NCI-H1930 (cell line): ENCODE measurements around the gene GSTM1.

Source experiments
- DNase-seq, 2 experiments: peaks; one replicate each; lab custom pipeline; 2025; lab: John Stamatoyannopoulos, UW

The GSTM1 gene

GRCh38 chr1:109726728-109727373 lies 39.2 kb downstream of the GSTM1 start:
- DNase-seq = no peak

DNA sequence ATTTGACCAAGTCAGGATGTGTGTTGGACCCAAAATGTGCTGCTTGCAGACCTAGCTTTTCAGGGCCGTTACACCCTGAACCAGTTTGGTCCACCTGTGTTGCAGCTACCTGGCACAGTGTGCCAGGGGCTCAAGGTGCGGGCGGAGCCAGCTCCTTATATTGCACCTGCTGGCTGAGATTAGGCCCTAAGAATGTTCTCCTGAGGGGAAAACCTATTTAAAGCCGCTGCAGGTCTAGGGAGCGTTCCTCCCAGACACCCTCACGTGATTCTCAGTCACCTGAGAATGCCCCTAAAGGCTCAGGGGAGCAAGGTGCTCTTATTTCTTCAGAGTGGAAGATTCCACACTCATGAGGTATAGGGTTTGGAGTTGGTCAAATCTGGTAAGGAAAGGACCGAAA lies 41.3 kb downstream of the GSTM1 start:
- no peak for DNase-seq

GRCh38 chr1:109730666-109731065 lies 43.0 kb downstream of the GSTM1 start:
- no peak for DNase-seq

DNA sequence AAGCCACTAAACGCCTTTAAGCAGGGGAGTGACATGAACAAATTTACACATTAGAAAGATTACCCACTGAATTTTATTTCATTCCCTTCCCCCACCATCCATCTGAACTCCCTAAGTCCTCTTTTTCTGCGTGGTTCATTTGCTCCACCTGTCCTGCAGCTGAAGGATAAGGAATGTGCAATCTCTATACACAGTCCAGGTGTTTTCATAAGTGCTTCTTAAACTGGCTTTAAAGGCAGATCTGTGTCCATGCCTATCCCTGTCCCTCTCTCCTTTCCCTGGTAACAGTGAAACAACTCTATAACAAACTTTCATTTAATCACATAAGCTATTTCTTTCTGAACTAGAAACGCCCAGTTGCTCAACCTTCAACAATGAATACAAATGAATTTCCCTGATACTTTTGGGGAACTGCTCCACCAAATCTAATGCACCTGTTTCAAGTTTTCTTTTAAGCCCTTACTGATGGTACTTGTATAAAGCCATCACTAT lies 44.8 kb downstream of the GSTM1 start:
- no peak for DNase-seq

DNA sequence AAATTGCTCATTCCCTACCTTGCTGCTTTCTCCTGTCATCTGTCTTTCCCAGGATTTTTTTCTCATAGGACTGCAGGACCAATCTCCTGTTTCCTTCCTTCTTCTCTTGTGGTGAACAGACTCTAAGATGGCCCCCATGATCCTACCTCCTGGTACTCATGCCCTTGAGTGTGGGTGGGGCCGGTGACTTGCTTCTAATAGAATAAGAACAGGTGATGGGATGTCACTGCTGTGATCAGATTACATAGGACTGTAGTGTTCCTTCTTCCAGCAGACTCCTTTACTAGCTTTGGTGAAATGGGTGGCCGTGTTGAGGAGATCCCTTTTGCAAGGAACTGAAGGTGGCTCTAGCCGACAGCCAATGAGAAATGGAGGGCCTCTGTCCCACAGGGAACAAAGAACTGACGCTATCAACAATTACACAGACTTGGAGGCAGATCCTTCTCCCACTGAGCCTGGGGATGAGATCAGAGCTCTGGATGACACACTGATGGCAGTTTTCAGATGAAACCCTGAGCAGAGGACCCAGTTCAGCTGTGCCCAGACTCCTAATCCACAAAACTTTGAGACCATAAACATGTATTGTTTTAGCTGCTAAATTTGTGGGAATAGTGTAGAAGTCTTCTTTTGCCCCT lies 45.7 kb downstream of the GSTM1 start:
- no peak for DNase-seq

DNA sequence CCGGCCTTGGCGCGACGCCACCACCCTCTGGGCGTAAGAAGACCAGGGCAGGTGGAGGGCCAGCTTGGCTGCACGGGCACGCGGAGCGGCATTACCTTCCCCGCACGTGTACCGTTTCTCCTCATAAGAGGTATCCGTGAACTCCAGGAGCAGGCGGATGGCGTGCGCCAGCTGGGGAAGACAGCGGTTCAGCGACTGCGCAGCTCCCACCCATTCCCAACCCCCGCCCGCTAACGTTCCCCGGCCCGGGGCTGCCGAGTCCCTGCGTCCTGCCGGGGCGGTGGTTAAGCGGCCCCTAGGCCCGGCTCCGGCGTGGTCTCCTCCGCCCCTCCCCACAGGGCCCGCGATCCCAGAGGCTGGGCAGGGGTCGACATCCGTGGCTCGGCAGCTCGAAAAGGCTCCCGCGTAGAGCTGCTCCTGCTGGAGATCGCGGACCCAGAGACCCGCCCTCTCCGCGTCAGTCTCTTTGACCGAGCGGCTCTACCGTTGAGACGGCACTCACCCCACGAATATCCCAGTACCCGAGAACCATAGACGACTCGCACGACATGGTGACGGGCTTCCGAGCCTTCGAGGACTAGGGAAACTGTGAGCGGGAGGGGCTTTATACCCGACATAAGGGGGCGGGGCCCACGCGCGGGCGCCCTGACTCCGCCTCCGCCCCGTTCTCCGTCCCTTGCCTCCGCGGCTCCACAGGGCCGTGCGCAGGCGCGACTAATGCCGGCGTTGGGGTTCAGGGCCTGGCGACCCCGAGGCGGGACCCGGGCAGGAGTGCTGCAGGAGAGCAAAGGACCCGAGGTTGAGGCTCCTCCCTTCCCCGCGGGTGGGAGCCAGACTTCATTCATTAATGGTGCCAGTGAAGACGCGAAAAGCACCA lies 52.4 kb downstream of the GSTM1 start:
- DNase-seq = peak; percentile 51 to 65

- no peak for DNase-seq
Observed at GRCh38 chr1:109740615-109741373, 53.2 kb downstream of the GSTM1 start, which contains the start of gene GSTM3. Gene GSTM3, minus strand, starts transcription at chr1:109741038. Its CDS starts 751 bp downstream, at chr1:109740287.
